ENCODE data around the gene XRN2.

- TF ChIP-seq POLR2A (IDR thresholded peaks at IDR 0.05), result no peak
- TF ChIP-seq, protein P1, sequence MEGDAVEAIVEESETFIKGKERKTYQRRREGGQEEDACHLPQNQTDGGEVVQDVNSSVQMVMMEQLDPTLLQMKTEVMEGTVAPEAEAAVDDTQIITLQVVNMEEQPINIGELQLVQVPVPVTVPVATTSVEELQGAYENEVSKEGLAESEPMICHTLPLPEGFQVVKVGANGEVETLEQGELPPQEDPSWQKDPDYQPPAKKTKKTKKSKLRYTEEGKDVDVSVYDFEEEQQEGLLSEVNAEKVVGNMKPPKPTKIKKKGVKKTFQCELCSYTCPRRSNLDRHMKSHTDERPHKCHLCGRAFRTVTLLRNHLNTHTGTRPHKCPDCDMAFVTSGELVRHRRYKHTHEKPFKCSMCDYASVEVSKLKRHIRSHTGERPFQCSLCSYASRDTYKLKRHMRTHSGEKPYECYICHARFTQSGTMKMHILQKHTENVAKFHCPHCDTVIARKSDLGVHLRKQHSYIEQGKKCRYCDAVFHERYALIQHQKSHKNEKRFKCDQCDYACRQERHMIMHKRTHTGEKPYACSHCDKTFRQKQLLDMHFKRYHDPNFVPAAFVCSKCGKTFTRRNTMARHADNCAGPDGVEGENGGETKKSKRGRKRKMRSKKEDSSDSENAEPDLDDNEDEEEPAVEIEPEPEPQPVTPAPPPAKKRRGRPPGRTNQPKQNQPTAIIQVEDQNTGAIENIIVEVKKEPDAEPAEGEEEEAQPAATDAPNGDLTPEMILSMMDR (IDR thresholded peaks at IDR 0.05), result no peak
Observed at GRCh38 chr20:21372016-21372415, 68.9 kb downstream of the XRN2 start.

Data from breast epithelium (tissue), 3 donors.